ENCODE results near the gene TAF5L.
"Not testable (repeated sequence)": the region's sequence is repeated elsewhere in the genome, so short reads cannot be mapped to it uniquely, and the experiment has no call there.

Gene TAF5L

GRCh38 chr1:229603371-229604005, 22.4 kb downstream of the TAF5L start:
- DNase-seq (ENCODE audit: low read depth in 2 of 2) = no peak

DNA sequence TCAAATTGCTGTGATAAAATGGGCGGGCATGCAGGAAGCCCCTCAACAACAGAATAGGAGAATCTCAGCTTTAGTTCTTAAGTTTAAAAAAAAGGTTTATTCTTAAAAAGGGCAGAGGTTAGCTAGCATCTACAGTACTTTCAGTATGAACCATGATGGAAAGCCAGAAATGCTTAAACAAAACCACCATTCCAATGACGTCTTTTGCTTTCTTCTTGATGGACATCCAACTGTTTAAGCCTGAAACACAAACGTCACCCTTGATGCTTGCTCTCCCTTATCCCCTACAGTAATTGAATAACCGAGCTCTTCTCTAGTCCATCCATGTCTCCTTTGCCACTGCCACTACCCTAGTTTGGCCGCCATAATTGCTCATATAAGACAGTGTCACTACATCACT, 25.7 kb downstream of the TAF5L start:
- no peak for DNase-seq (ENCODE audit: low read depth in 2 of 2)

DNA sequence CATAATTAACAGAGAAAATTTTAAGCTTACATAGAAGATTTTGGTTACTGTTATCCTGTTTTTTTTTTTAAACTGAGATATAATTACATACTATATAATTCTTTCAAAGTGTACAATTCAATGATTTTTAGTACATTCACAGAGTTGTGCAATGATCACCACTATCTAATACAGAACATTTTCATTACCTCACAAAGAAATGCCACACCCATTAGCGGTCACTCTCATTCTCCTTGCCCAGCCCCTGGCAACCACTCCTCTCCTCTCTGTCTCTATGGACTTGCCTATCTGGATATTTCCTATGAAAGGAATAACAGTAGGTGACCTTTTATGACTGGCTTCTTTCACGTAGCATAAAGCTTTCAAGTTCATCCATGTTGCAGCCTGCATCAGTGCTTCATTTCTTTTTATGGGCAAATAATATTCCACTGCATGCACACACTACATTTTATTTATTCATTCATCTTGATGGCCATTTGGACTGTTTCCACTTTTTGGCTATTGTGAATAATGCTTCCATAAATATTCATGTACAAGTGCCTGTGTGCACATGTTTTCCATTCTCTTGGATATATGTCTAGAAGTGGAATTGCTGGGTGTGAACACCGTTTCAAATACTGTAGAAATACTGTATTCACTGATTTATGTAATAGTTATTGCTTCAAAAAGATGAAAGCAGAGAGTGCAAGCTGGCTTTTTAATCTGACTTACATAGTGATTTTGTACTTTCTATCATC, 26.5 kb downstream of the TAF5L start:
- no peak for DNase-seq (ENCODE audit: low read depth in 2 of 2)

DNA sequence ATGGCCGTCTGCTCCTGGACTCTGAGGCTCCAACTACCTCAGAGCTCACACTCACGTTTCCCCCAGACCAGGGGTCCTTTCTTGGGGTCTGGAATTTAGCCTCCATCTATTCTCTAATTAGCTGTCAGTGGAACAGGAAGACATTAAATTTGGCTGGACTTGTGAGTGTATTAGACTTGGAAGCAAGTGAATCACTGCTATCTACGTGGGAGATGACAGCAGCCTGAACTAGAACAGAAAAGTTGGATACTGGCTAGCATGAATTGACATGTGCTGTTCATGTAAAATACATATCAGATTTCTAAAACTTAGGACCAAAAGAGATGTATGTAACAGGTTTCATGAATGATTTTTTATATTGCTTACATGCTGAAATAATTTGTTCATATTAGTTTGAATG, 28.0 kb downstream of the TAF5L start:
- DNase-seq (ENCODE audit: low read depth in 2 of 2) = no peak

GRCh38 chr1:229596925-229597699, 28.8 kb downstream of the TAF5L start:
- no peak for DNase-seq (ENCODE audit: low read depth in 2 of 2)

GRCh38 chr1:229595876-229596275, 30.0 kb downstream of the TAF5L start:
- not testable (repeated sequence) for DNase-seq (ENCODE audit: low read depth in 2 of 2)

DNA sequence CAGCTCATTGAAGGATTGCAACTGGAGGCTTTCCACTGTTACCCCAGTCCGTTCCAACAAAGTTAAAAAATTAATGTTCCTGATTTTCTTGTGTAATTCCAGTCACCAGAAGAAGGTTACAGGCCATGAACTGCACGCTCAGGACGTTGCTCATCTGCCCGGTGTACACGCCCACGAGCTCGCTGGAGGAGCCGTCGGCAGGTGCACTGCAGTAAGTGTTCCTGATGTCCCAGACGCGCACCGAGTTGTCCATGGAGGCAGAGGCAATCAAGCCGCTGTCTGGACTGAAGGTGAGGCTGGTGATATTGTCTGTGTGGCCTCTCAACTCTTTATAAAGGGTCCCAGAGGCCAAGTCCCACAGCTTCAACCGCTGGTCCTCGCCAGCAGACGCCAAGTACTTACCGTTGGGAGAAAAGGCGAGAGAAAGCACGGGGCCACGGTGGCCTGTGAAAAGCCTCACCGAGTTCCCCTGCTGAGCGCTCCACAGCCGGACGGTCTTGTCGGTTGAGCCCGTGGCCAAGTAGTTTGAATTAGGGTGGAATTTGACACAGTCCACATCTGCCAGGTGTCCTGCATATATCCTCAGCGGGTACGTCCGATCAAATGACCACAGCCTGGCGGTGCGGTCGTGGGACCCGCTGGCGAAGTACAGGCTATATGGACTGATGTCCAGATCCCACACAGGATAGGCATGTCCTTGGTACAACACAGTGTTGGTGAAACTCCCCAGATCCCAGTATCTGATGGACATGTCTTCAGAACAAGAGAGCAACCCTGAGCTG, 31.5 kb downstream of the TAF5L start:
- no peak for DNase-seq (ENCODE audit: low read depth in 2 of 2)

DNA sequence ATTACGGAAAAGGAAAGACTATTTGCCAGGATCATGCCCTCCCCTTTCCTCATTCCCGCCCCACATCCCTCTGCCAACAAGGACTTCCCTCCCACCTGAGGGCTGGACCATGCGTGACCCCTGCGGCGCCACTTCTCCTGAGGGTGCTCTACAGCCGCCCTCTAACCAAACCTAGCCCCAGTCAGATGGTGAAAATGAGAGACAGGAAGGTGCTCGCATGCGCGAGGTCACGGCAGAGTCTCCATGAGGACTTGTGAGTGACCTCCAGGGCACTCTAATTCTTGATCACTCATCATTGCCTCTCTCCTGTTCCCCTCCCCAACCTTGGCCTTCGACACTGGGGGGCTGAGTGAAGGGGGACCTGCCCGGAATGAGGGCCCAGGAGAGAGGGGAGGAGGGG, 32.1 kb downstream of the TAF5L start:
- no peak for DNase-seq (ENCODE audit: low read depth in 2 of 2)

DNA sequence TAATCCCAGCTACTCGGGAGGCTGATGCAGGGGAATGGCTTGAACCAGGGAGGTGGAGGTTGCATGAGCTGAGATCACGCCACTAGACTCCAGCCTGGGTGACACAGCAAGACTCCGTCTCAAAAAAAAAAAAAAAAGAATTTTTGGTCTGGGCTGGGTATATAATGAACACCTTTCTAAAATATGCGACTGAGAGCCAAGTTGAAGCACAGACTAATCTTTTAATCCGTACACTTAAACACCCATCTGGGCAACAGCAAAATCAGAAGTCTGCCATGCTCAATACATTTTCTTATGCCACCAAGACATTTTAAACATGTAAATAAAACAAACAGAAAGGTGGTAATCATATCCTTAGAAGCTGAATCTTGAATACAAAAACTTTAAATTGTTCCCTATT, 35.8 kb downstream of the TAF5L start:
- DNase-seq (ENCODE audit: low read depth in 2 of 2) = no peak

GRCh38 chr1:229585338-229585737, 40.6 kb downstream of the TAF5L start:
- no peak for DNase-seq (ENCODE audit: low read depth in 2 of 2)

DNA sequence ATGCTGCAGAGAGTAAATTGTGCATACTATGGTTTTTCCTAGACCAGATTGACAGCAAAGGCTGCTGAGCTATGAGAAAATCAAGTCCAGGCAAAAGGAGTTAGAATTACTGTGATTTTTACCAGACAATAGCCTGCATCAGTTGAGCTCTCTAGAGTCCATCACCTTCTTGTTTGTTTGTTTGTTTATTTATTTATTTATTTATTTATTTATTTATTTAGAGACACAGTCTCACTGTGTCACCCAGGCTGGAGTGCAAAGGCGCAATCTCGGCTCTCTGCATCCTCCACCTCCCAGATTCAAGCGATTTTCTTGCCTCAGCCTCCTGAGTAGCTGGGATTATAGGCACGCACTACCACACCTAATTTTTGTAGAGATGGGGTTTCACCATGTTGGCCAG, 43.2 kb downstream of the TAF5L start:
- DNase-seq (ENCODE audit: low read depth in 2 of 2) = no peak

DNA sequence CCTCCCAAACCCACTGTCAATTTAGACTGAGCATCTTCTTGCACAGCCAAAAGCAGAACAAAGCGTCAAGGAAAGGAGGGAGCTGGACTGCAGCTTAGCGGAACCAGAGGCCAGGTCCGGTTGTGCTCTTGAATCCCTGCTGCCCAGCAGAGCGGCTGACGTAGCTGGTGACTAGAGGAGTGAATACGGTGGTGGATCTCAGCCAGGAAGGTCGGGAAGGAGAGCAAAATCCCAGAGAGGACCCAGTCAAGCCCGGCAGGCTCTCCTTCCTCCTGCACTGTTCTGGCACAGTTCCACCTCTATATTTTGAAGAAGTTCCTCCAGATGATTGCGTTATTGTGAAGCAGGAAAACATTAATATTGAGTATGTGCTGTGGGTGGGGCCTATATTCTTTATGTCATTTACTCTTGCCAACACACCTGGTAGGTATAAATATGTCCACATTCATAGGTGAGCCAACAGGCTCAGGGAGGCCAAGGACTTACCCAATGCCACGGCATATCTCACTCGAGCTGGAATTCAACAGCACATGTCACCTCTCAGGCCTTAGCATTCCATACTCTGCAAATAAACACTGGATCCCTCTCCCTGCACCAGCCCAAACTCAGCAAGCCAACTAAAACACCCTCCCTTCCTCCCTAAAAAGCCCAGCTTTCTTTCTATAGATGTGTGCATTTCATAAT, 43.8 kb downstream of the TAF5L start:
- no peak for DNase-seq (ENCODE audit: low read depth in 2 of 2)

DNA sequence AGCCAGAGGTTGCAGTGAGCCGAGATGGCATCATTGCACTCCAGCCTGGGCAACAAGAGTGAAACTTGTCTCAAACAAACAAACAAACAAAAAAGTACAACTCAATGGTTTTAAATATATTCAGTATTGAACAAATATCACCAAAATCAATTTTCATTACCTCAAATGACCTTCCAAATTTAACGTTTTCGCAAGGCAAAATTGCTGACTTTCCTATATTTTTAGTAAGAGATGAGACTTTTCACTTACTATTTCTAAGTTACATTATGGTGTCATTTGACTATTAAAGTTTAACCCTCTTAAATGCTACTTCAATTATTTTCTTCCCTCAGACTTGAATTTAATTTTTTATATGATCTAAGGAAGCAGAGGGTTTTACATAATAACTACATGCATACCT, 44.4 kb downstream of the TAF5L start:
- DNase-seq (ENCODE audit: low read depth in 2 of 2) = no peak

DNA sequence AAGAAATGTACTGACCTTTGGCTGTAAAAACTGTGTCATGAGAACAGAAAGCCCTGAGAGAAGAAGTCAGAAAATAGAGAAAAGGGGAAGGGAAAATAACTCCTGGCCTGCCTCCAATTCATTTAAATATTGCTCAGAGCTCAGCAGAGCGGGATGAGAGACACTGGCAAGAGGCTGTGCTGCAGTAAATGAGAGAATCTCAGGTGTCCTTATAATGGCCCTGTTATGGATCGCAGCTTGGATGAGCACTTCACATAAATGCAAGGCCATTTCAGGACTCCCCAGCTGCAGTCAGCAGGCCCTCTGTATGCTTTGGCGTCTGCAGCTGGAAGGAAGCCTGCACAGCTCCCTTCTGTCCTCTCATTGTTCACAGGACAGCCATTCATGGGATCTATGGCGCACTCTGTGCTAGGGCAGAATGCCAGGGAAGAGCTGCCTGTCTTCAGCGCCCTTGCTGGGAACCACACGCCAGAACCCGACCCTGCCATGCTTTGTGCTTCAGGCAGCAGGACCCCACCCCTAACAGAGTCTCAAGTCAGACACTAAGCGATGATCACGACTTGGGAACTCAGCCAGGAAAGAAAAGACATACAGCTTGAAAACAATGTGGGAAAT, 46.8 kb downstream of the TAF5L start:
- DNase-seq (ENCODE audit: low read depth in 2 of 2) = no peak

- no peak for DNase-seq (ENCODE audit: low read depth in 2 of 2)
Observed at GRCh38 chr1:229578168-229579058, 47.5 kb downstream of the TAF5L start.

DNA sequence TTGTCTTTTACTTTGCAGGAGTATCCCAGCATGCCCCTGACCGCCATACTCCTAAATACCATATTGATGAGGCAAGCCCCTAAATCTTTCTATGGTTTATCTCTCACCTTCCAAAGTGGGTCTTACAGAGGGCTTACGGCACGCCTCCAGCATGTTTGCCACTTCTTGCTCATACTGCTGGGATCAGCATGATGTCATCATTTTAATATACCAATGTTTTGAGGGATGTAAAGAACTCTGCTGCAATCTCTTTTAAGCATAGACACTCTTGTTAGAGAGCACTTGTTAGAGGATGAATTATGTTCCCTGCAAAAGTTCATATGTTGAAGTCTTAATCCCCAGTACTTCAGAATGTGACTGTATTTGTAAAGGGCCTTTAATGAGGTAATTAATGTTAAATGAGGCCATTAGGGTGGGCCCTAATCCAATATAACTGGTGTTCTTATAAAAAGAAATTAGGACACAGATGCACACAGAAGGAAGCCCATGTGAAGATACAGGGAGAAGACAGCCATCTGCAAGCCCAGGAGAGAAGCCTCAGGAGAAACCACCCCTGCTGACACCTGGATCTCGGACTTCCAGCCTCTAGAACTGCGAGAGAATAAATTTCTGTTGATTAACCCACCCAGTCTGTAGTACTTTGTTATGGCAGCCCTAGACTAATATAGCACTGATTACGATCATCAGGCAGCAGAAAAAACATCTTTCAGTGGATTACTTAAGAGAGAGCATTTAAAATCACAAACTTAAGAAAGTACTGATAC, 51.1 kb downstream of the TAF5L start:
- no peak for DNase-seq (ENCODE audit: low read depth in 2 of 2)

DNA sequence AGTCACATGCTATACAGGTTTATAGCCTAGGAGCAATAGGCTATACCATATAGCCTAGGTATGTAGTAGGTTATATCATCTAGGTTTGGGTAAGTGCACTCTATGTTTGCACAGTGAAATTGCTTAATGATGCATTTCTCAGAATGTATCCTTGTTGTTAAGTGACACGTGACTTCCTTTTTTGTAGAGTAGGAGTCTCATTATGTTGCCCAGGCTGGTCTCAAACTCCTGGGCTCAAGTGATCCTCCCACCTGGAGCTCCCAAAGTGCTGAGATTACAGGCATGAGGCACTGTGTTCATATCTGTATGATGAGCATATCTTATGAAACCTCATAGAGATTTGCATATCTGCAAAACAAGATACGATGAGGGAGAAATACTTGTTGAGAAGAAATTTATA, 53.6 kb downstream of the TAF5L start:
- no peak for DNase-seq (ENCODE audit: low read depth in 2 of 2)

- DNase-seq (ENCODE audit: low read depth in 2 of 2) = no peak
Observed at GRCh38 chr1:229570891-229571516, 54.9 kb downstream of the TAF5L start.

DNA sequence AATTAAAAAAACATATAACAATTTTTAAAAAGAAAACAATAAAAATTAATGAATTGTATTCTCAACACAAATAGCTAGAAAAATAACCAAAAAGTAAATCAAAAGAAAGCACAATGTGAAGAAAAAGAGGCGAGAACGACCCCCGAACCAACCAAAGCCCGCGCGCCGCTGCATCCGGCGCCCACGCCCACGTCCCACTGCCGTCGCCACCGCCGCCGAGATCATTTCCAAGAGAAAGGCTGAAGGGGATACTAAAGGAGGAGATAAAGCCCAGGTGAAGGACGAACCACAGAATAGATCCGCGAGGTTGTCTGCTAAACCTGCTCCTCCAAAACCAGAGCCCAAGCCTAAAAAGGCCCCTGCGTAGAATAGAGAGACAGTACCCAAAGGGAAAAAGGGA, 55.6 kb downstream of the TAF5L start:
- DNase-seq (ENCODE audit: low read depth in 2 of 2) = no peak

Data from activated CD4-positive, alpha-beta T cell treated with anti-CD3 and anti-CD28 coated beads for 24 hours (primary cell).